GM12873 (cell line): Measurements from ENCODE around the gene CLMN.

Experiments
- TF ChIP-seq, protein P1 (sequence below): IDR thresholded peaks from 2 replicates; pipeline ENCODE4 v1.5.1; 2012; ENCODE audit warnings: low read depth, mild to moderate bottlenecking, moderate library complexity, low read length, control low read depth; ENCODE audit not compliant: insufficient read depth; ENCODE audit errors: missing control alignments

The CLMN gene

DNA sequence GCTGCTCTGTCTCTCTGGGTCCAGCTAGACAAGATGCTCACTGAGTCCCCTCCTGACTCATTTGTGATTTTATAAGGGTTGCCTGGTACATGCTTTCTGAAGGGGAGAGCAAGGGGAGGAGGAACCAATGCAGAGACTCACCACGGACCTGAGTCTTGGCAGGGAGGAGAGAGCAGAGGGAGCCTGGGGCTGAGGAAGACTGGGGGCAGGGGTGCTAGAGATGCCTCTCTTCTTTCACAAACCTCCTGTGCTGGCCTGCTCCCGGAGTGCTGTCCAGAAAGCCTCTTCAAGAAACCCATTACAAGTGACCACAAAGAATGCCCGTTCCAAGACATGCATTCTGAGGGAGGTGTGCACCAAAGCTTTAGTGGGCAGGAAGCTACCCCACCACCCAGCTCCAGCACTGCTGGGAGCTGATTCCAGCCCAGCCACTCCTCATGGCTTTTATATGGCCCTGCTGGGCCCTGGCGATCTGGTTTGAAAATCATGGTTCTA is 129.3 kb downstream of the CLMN start:
- TF ChIP-seq, protein P1, sequence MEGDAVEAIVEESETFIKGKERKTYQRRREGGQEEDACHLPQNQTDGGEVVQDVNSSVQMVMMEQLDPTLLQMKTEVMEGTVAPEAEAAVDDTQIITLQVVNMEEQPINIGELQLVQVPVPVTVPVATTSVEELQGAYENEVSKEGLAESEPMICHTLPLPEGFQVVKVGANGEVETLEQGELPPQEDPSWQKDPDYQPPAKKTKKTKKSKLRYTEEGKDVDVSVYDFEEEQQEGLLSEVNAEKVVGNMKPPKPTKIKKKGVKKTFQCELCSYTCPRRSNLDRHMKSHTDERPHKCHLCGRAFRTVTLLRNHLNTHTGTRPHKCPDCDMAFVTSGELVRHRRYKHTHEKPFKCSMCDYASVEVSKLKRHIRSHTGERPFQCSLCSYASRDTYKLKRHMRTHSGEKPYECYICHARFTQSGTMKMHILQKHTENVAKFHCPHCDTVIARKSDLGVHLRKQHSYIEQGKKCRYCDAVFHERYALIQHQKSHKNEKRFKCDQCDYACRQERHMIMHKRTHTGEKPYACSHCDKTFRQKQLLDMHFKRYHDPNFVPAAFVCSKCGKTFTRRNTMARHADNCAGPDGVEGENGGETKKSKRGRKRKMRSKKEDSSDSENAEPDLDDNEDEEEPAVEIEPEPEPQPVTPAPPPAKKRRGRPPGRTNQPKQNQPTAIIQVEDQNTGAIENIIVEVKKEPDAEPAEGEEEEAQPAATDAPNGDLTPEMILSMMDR, result no peak

DNA sequence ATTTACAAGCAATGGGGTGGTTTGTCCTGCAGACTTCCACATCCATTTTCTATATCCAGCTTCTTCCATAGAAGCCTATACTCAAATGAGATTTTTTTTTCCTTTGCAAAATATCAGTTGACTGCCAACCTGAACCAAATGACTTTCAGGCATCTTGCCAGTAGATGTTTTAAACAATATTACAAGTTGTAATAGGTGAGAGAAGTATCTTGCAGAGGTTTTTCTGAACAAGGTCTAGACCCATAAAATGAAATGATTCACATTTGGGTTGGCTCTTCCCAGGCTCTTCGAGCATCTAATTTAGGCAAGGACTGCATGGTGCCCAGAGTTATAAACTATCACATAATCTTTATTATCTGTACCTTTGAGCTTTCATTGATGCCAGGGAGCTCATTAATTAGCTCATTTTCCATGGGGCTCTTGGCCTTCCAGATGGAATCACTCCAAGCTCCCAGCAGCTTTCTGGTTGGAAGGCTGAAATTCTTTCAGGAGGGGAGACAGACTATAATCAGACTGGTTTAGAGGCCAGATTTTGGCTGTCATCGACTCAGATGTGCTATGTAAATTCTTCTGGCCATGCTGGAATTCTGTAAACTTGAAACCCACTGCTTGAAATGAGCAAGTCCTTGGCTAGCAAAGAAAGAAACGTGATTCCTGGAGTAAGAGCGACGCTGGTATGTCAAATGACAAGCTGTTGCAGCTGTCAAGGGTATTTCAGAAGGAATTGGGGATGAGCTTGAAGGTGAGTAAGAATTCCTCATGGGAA is 130.2 kb downstream of the CLMN start:
- TF ChIP-seq, protein P1, result no peak

DNA sequence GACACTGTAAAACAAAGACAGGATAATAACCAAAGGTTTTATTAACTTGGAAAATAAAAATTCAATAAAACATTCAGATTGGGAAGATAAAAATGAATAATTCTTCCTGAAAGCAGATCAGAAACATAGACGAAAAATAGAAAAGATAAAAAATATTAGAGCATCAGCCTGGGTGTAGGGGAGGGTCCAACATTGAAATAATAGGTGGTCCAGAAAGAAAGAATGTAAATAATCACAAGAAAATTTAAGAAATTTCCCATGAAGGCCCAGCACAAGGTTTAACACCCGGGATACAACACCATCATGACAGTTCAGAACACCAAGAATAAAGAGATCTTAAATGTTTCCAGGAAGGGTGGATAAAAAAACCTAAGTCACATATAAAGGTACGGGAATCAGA is 131.3 kb downstream of the CLMN start:
- TF ChIP-seq, protein P1, result no peak

DNA sequence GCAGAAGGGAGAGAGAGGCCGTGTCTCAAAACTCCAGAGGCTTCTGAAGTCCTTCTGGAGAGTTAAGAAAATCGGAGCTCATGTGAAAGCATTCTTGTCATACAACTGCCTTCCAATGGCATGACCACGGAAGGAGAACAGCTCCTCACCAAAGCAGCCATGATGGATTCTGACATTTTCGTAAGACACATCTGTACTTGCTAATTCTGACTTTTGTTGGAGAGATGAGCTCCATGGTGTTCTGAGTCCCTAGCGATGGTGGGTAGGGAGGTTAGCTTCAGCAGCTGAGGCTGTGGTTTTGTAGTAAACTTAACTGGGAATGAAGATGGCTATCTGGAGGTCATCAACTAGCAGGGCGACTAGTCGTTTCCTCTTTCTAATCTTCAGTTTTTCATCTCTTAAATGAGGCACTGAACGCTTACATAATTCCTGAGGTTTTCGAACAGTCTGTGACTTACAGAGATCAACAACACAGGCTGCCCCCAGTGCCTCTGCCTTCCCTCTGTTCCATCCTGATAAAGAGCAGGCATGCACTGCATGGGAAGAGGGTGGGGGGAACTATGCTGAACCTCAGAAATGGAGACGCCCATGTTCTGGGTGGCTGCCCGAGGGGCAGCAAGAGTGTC is 133.8 kb downstream of the CLMN start:
- TF ChIP-seq, protein P1, result no peak

DNA sequence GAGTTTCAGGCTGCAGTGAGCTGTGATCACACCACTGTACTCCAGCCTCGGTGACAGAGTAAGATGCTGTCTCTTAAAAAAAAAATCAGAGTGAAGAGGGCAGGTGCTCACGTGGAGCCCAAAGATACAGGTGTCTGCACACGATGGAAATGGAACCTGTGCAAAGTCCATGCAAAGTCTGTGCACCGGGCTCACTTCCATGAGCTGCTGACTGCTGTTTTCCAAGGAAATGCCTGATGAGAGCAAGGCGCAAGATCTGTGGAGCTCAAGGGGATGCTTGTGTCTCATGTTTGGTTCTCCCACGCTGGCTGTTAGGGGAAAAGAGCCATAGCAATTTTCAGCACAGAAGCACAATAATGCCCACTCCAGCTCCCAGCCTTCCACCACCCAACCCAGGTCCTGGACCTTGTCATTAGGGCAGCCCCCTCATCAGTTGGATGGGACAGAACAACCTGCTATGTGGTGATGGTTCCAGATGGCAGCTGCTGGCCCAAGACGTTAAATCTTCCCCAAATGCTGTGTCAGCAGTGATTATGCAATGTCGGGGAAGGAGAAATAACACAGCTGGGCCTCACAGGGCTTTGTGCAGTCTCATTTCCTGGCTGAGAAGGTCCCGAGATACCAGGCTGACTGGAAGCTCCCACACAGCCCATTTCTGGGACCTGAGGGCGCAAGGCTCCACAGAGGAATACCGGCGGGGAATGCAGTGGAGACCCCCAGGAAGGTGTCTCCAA is 134.5 kb downstream of the CLMN start:
- TF ChIP-seq, protein P1, result no peak

DNA sequence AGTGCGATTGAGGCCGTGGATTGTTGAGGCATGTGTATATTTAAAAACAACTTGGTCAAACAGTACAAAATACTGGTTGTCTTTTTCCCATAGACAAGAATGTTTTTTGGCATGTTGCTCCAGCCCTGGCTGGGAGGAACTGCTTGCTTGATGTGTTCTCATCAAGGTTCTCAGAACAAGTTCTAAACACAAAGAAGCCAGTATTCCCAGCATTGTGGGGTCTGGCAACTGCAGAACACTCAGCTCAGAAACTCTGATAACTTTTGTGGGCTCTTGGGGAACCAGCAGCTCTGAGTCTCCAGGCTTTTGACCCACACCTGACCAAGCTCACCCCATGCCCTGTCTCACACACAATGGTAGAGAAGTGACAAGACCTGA is 135.3 kb downstream of the CLMN start:
- TF ChIP-seq, protein P1, result no peak
